ENCODE data around the gene HTR2B.
"Not testable (repeated sequence)": the region's sequence is repeated elsewhere in the genome, so short reads cannot be mapped to it uniquely, and the experiment has no call there.

HTR2B gene

GRCh38 chr2:231069379-231070054 is 55.3 kb downstream of the HTR2B start:
- no peak for DNase-seq

- DNase-seq: no peak
Measured at GRCh38 chr2:231068525-231069222, 56.2 kb downstream of the HTR2B start.

GRCh38 chr2:231067531-231067930 is 57.3 kb downstream of the HTR2B start:
- DNase-seq: not testable (repeated sequence)

DNA sequence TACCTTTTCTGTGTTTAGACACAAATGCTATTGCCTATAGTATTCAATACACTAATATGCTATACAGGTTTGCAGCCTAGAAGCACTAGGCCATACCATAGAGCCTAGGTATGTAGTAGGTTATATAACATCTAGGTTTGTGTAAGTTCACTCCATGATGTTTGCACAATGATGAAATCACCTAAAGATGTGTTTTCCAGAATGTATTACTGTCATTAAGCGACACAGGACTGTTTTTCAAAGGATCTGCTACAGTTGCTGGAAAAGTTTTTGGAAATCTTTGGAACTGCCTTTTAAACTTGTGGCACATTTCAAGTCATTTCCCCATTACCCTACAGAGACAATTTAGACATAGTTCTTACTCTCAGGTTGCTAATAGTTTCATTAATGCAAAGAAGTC is 58.9 kb downstream of the HTR2B start:
- no peak for DNase-seq

- DNase-seq: no peak
Measured at GRCh38 chr2:231063347-231063746, 61.5 kb downstream of the HTR2B start.

DNA sequence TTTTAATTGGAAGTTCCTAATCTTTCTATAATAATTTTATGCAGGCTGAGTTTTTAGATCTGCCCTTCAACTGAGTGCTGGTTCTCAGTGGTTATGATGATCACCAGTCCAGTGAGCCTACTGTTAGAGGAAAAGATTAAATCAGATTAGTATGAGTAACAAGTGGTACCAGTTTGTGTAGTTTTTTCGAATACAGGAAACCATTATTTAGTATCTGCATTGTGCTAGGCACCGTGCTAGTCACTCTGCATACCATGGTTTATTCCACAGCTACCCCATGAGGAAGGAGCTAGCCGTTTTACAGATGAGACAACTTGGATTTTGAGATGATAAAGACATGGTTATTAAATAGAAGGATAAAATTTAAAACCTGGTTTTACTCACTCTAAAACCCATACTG is 62.1 kb downstream of the HTR2B start:
- DNase-seq: no peak

- no peak for DNase-seq
Measured at GRCh38 chr2:231059756-231060155, 65.1 kb downstream of the HTR2B start.

GRCh38 chr2:231058761-231059550 is 65.9 kb downstream of the HTR2B start:
- no peak for DNase-seq

Data from DMS79 (cell line).